Measurements from ENCODE around the gene SRGAP3.

Gene SRGAP3

DNA sequence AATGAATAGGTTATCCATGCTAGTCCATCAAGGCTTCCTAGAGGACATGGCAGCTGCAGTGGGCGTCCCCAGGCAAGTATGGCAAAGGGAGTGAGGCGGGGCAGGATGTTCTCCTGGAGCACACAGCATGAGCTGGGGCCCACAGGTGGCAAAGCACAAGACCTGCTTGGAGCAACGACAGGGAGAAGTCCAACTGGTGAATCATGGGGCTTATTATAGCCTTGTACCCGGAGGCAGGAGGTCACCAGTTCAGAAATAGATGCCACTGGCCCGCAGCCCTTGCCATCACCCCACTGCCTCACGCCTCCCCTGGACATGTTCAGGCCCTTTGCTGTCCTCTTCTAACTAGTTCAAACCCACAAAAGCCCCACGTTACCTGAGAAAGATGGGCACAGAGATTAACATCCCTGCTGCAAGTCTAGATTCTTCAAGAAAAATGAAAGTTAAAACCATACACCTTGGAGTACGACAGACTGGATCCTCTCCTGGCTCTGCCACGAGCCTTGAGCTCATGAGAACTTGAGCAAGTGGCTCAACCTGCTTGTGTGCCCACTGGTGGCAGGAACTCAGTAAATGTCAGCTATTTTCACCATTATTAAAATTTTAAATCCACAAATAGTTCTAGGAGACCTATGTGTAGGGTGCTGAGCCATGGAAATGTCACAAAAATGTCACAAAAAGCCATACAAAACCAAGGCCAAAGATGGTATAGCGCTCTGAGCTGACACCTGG, 1.8 kb upstream of the SRGAP3 start:
- no peak for DNase-seq (ENCODE audit: low spot score)

GRCh38 chr3:9250236-9250635, 790 bp upstream of the SRGAP3 start:
- DNase-seq (ENCODE audit: low spot score) = no peak

DNA sequence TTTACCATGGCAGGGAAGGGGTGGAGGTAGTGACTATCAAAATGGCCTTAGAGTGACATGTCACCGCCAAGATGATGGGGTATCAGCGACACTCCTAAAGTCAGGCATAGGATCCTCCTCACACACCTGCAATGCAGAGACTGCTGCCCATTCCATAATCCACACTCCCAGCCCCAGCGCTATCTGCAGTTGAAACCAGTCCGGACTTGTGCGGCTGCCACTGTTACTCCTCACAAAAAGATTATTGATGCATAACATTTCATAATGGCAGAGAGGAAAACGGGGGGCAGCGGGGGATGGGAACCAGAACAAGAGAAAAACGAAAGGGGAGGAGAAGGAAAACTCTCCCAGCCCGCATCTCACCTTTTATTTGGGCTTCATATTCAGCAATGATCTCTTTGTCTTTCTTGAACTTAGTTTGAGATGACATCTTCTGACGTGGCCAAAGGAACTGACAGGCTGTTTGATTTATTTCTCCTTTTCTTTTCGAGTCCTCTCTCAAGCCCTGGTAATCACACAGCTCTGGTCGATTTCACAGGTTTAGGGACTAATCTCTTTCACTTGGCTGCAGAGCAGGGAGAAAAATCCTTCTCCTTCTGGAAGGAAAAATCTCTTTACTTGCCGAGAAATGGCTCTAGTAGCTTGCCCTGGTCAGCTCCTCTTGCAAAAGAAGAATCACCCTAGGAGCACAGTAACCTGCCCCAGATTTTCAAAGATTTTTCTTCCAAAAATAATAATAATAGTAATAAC, 749 bp downstream of the SRGAP3 start:
- no peak for DNase-seq (ENCODE audit: low spot score)

DNA sequence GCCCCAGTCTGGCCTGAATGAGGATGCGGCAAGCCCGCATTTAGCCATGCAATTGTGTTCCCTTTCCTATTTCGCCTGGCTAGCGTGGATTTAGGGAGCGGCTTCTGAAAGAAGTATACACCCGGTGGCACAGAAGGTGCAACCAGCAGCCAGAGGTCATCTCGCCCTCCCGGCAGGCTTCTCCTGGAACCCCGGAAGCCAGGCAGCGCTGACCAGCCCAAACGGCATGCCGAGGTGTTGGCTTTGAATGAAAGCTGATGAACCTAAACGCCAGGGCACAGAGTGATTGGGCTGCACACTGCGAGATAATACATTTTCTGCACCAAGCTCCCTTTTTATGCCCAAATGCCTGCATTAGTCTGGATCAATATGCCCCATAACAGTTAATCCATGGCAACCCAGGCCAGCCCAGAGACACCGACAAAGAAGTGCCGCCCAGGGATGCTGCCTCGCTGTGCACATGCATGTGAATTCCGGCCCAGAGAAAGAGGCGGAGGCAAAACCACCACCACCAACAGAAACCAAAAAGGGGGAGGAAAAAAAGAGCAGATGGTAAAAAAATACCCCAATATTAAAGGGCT, 1.4 kb downstream of the SRGAP3 start:
- DNase-seq (ENCODE audit: low spot score) = no peak

GRCh38 chr3:9247361-9247940, 2.0 kb downstream of the SRGAP3 start:
- DNase-seq (ENCODE audit: low spot score) = no peak

DNA sequence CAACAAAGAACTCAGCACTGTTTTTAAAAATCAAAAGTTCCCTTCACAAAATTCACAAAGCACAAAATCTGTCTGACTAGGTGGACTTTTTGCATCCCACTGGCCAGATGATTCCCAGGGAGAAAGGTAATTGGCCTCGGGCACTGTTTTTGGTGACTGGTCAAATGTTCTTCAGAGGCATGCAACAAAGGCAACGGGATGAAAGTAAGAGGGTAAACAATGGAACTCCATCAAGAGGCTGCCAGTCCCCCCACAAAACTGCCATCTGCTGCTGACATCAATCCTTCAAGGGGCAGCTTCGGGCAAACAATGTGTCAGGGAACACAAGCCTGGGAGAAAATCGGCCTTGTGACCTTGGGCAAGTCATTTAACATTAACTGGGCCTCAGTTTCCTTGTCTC, 3.3 kb downstream of the SRGAP3 start:
- DNase-seq (ENCODE audit: low spot score) = no peak

- DNase-seq (ENCODE audit: low spot score) = no peak
These were observed 4.8 kb downstream of the SRGAP3 start for GRCh38 chr3:9244495-9245183.

DNA sequence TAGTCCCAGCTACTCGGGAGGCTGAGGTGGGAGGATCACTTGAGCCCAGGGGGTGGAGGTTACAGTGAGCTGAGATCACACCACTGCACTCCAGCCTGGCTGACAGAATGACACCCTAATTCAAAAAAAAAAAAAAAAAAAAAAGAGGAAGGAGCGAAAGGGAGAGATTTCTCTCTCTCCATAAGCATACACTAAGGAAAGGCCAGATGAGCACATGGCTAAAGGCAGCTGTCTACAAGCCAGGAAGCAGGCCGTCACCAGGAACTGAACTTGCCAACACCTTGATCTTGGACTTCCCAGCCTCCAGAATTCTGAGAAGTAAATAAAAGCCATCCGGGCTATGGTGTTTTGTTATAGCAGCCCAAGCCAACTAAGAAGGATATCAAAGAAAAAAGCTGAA, 7.5 kb downstream of the SRGAP3 start:
- DNase-seq (ENCODE audit: low spot score) = no peak

DNA sequence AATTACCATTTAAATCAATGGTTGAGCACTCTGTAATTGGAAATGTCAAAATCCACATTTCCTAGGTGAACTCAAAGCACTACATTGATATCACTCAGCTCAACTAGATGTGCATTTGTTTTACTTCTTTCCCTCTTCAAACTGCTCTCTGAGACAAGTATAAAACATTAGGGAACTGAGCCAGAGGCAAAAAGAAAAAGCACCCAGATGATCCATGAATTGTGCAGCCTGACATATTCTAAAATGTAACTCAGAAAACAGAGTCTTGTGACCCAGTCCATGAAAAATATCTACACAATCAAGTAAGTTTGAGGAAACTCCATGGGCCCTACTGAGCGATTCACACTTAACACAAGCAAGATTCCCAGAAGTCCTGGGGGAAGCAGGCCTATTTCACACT, 9.8 kb downstream of the SRGAP3 start:
- DNase-seq (ENCODE audit: low spot score) = no peak

GRCh38 chr3:9238721-9239295, 10.6 kb downstream of the SRGAP3 start:
- DNase-seq (ENCODE audit: low spot score) = no peak

GRCh38 chr3:9238276-9238675, 11.2 kb downstream of the SRGAP3 start:
- no peak for DNase-seq (ENCODE audit: low spot score)

- no peak for DNase-seq (ENCODE audit: low spot score)
These were observed 15.4 kb downstream of the SRGAP3 start for GRCh38 chr3:9233814-9234600.

- DNase-seq (ENCODE audit: low spot score) = no peak
These were observed 16.3 kb downstream of the SRGAP3 start for GRCh38 chr3:9233101-9233500.

- no peak for DNase-seq (ENCODE audit: low spot score)
These were observed 17.5 kb downstream of the SRGAP3 start for GRCh38 chr3:9231937-9232336.

GRCh38 chr3:9231471-9231870, 18.0 kb downstream of the SRGAP3 start:
- no peak for DNase-seq (ENCODE audit: low spot score)

DNA sequence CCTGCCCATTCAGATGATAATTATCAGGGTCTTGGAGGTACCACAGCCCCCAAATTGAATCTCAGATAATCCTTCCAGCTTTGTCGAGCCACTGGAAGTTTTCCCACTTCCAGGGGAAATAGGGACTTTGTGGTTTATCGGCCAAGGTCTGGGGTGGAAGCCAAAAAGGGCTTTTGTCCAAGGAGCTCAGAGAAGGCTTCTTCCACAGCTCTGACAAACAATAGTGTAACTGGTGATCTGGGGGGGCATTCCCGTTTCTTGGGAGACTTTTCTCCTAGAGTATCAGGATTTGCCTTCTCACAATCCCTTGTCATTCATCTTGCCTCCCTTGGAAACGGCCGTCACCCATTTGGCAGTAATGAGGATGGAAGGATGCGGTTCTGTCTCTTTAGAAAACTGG, 18.4 kb downstream of the SRGAP3 start:
- no peak for DNase-seq (ENCODE audit: low spot score)

GRCh38 chr3:9230596-9230995, 18.9 kb downstream of the SRGAP3 start:
- DNase-seq (ENCODE audit: low spot score) = no peak

- DNase-seq (ENCODE audit: low spot score) = no peak
These were observed 19.6 kb downstream of the SRGAP3 start for GRCh38 chr3:9229879-9230278.

DNA sequence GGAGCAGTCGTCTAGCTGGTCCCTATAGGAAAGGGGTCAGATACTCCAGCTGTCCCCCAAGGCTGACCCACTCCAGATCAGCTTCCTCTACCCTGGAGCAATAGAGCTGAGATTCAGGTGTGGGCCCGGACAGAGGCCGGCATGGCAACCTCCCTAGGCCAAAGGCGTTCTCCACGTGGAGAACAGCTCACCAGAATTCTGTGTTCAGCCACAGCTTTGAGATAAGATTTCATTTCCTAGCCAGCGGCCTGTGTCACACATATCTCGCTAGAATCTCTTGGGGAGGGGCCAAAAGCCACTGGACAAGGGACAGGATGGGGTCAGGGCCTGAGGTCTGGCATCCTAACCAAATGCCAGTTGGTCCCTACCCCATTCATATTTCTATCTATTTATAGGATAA, 20.1 kb downstream of the SRGAP3 start:
- no peak for DNase-seq (ENCODE audit: low spot score)

DNA sequence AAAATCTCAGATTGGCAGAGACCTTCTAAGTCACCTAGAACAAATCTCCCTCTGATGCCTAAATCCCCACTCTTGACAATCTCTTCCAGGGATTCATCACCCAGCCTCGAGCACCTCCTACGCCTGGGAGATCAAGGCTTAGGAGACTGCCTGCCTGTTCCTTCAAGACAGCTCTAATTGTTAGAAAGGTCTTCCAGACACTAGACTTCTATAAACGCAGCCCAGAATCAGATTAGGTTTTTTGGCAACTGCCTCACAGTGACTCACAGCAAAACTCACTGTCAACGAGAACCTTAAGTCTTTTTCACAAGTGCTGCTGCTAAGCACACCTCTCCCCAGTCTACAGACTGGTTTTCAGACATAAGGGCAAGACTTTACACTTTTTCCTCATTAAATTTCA, 23.1 kb downstream of the SRGAP3 start:
- DNase-seq (ENCODE audit: low spot score) = no peak

- DNase-seq (ENCODE audit: low spot score) = no peak
These were observed 24.2 kb downstream of the SRGAP3 start for GRCh38 chr3:9225268-9225667.

All from germinal center (tissue), 1 donor.